H9 (cell line): Measurements from ENCODE around the gene ERC2. TPM values are rescaled to one million over a fixed set of nuclear protein-coding genes. Genes with fewer than 3 reads are reported as not detected.

Experiments
- DNase-seq: peaks from one replicate; pipeline ENCODE4 v3.0.0-alpha.2; 2017
- H2AFZ ChIP-seq: one replicate; pipeline ENCODE4 v1.6.1; 2013; ENCODE audit warnings: mild to moderate bottlenecking, low read length, control low read depth, moderate library complexity
- H2AK5ac ChIP-seq: 2 replicates; pipeline ENCODE4 v1.6.1; 2013; ENCODE audit warnings: low read length, control low read depth, mixed read lengths; ENCODE audit not compliant: insufficient read length
- H2BK120ac ChIP-seq: one replicate; pipeline ENCODE4 v1.6.1; 2013; ENCODE audit warnings: low read depth, mild to moderate bottlenecking, low read length, control low read depth, inconsistent platforms; ENCODE audit not compliant: poor library complexity, severe bottlenecking
- H2BK12ac ChIP-seq: 2 replicates; pipeline ENCODE4 v1.6.1; 2013; ENCODE audit warnings: low read length, control low read depth, mixed read lengths, low read depth; ENCODE audit not compliant: insufficient read length
- H2BK15ac ChIP-seq: 2 replicates; pipeline ENCODE4 v1.6.1; 2013; ENCODE audit warnings: low read depth, low read length, control low read depth
- H2BK20ac ChIP-seq: one replicate; pipeline ENCODE4 v1.6.1; 2013; ENCODE audit warnings: low read depth, mild to moderate bottlenecking, low read length, control low read depth, inconsistent platforms; ENCODE audit not compliant: poor library complexity, severe bottlenecking
- H2BK5ac ChIP-seq: 2 replicates; pipeline ENCODE4 v1.6.1; 2013; ENCODE audit warnings: low read length, control low read depth, mixed read lengths; ENCODE audit not compliant: insufficient read length
- H3K14ac ChIP-seq: 2 replicates; pipeline ENCODE4 v1.6.1; 2013; ENCODE audit warnings: low read length, control low read depth; ENCODE audit not compliant: insufficient read depth
- H3K18ac ChIP-seq: 2 replicates; pipeline ENCODE4 v1.6.1; 2013; ENCODE audit warnings: low read depth, mild to moderate bottlenecking, mixed read lengths, low read length, control low read depth; ENCODE audit not compliant: insufficient read length
- H3K23ac ChIP-seq: 2 replicates; pipeline ENCODE4 v1.6.1; 2013; ENCODE audit warnings: low read length, control low read depth, mixed read lengths, low read depth; ENCODE audit not compliant: insufficient read length
- H3K23me2 ChIP-seq: 2 replicates; pipeline ENCODE4 v1.6.1; 2013; ENCODE audit warnings: low read depth, mild to moderate bottlenecking, mixed read lengths, low read length, control low read depth; ENCODE audit not compliant: insufficient read length, poor library complexity, severe bottlenecking
- H3K27ac ChIP-seq: 2 replicates; pipeline ENCODE4 v1.5.1; 2013; ENCODE audit warnings: low read length, control low read depth, mixed read lengths, low read depth; ENCODE audit not compliant: insufficient read length
- H3K27me3 ChIP-seq: 2 replicates; pipeline ENCODE4 v1.6.1; 2013; ENCODE audit warnings: low read length, control low read depth, inconsistent platforms; ENCODE audit not compliant: insufficient read depth
- H3K4ac ChIP-seq: 2 replicates; pipeline ENCODE4 v1.6.1; 2013; ENCODE audit warnings: low read depth, mild to moderate bottlenecking, control low read depth, inconsistent platforms, low read length, moderate library complexity
- H3K4me1 ChIP-seq: 2 replicates; pipeline ENCODE4 v1.6.1; 2013; ENCODE audit warnings: low read length, control low read depth, inconsistent platforms; ENCODE audit not compliant: insufficient read depth
- H3K4me2 ChIP-seq: 2 replicates; pipeline ENCODE4 v1.6.1; 2013; ENCODE audit warnings: low read length, control low read depth, mixed read lengths; ENCODE audit not compliant: insufficient read length, insufficient read depth
- H3K56ac ChIP-seq: 2 replicates; pipeline ENCODE4 v1.6.1; 2013; ENCODE audit warnings: low read depth, mild to moderate bottlenecking, mixed read lengths, low read length, control low read depth; ENCODE audit not compliant: insufficient read length
- H3K79me1 ChIP-seq: 2 replicates; pipeline ENCODE4 v1.6.1; 2013; ENCODE audit warnings: low read depth, mild to moderate bottlenecking, moderate library complexity, low read length, control low read depth, inconsistent platforms; ENCODE audit not compliant: insufficient read depth, poor library complexity, severe bottlenecking
- H3K79me2 ChIP-seq: 2 replicates; pipeline ENCODE4 v1.6.1; 2013; ENCODE audit warnings: low read length, control low read depth, inconsistent platforms; ENCODE audit not compliant: insufficient read depth
- H3K9ac ChIP-seq: 2 replicates; pipeline ENCODE4 v1.6.1; 2013; ENCODE audit warnings: low read length, control low read depth, mixed read lengths; ENCODE audit not compliant: insufficient read length; ENCODE audit errors: extremely low read depth
- H3K9me3 ChIP-seq: one replicate; pipeline ENCODE4 v1.6.1; 2013; ENCODE audit warnings: low read depth, low read length, inconsistent platforms; ENCODE audit not compliant: control insufficient read depth
- H3T11ph ChIP-seq: one replicate; pipeline ENCODE4 v1.6.1; 2013; ENCODE audit warnings: mild to moderate bottlenecking, low read length, control low read depth, inconsistent platforms
- H4K20me1 ChIP-seq: one replicate; pipeline ENCODE4 v1.6.1; 2013; ENCODE audit not compliant: control insufficient read depth, insufficient read length, insufficient read depth
- H4K5ac ChIP-seq: 2 replicates; pipeline ENCODE4 v1.6.1; 2013; ENCODE audit warnings: low read depth, mild to moderate bottlenecking, mixed read lengths, low read length, control low read depth; ENCODE audit not compliant: insufficient read length
- H4K8ac ChIP-seq: replicated peaks from 2 replicates; pipeline ENCODE4 v1.6.1; 2013; ENCODE audit warnings: low read length, control low read depth, mixed read lengths, low read depth; ENCODE audit not compliant: insufficient read length
- H4K91ac ChIP-seq: 2 replicates; pipeline ENCODE4 v1.6.1; 2013; ENCODE audit warnings: low read depth, mild to moderate bottlenecking, moderate library complexity, mixed read lengths, low read length, control low read depth; ENCODE audit not compliant: insufficient read length
- H3K27ac Mint-ChIP-seq, 3 experiments: 2 replicates in 2 of 3; 3 replicates in 1 of 3; pipeline ENCODE4 v1.8.0; 2020 to 2021; ENCODE audit warnings: mixed read lengths in 3 of 3, mild to moderate bottlenecking in 1 of 3, moderate library complexity in 1 of 3
- H3K27me3 Mint-ChIP-seq: 2 replicates; pipeline ENCODE4 v1.8.0; 2021; ENCODE audit warnings: low read depth, mild to moderate bottlenecking, moderate library complexity, mixed read lengths
- H3K36me3 Mint-ChIP-seq, 3 experiments: 2 replicates in 2 of 3; 3 replicates in 1 of 3; pipeline ENCODE4 v1.8.0; 2020 to 2021; ENCODE audit warnings: low read depth in 3 of 3, mixed read lengths in 3 of 3; ENCODE audit not compliant: insufficient read depth in 1 of 3
- H3K4me1 Mint-ChIP-seq, 2 experiments: 2 replicates each; pipeline ENCODE4 v1.8.0; 2020; ENCODE audit warnings: mixed read lengths in 2 of 2
- H3K4me3 Mint-ChIP-seq, 2 experiments: 2 replicates in 1 of 2; 3 replicates in 1 of 2; pipeline ENCODE4 v1.8.0; 2020 to 2021; ENCODE audit warnings: mild to moderate bottlenecking in 2 of 2, mixed read lengths in 2 of 2, moderate library complexity in 1 of 2
- H3K9me3 Mint-ChIP-seq, 2 experiments: 2 replicates in 1 of 2; 3 replicates in 1 of 2; pipeline ENCODE4 v1.8.0; 2020; ENCODE audit warnings: mild to moderate bottlenecking in 2 of 2, mixed read lengths in 2 of 2, moderate library complexity in 1 of 2
- CTCF ChIP-seq: fragments of 200-600 bp; sonication (generic); conservative IDR thresholded peaks from 3 replicates; pipeline ENCODE4 v1.8.0; 2021; ENCODE audit warnings: antibody characterized with exemption, mild to moderate bottlenecking
- WGBS: extraction: QIAGEN DNeasy Blood & Tissue Kit; methylation state at CpG from one replicate; pipeline ENCODE4 v1.1.7; 2013; ENCODE audit warnings: missing lambda C conversion rate, low lambda C conversion rate, mixed read lengths; ENCODE audit not compliant: insufficient read length; ENCODE audit errors: extremely low coverage; 5-methylcytosine and 5-hydroxymethylcytosine counted together
- total RNA-seq: library from RNA; stranded (reverse); gene quantifications from 2 replicates; pipeline ENCODE4 v1.2.1, GENCODE V29; 2021

The ERC2 gene
- total RNA-seq, 1 experiment from 2014 or later, result 15.4 TPM

GRCh38 chr3:56383092-56383491 lies 85.2 kb downstream of the ERC2 start:
- no peak overlapping the region for H3K9ac ChIP-seq
- Mint-ChIP-seq H3K4me3 (no peak overlapping the region), H3K27ac (no peak overlapping the region), H3K4me1 (no peaks in the 10 kb centered on the region), H3K9me3 (no peaks in the 10 kb centered on the region), H3K36me3 (no peaks in the 10 kb centered on the region), H3K27me3 (no peaks in the 10 kb centered on the region)
- no peak overlapping the region for H3T11ph ChIP-seq
- no peak overlapping the region for H4K5ac ChIP-seq
- H3K14ac ChIP-seq, result no peak overlapping the region
- no peaks in the 10 kb centered on the region for H3K79me1 ChIP-seq
- H3K4me2 ChIP-seq, result no peak overlapping the region
- H2BK5ac ChIP-seq, result no peak overlapping the region
- no peak overlapping the region for H3K27ac ChIP-seq
- H3K18ac ChIP-seq, result no peak overlapping the region
- H3K4me1 ChIP-seq, result no peaks in the 10 kb centered on the region
- no peak for DNase-seq
- no peak overlapping the region for H2AFZ ChIP-seq
- H2AK5ac ChIP-seq, result no peak overlapping the region
- no peak overlapping the region for H3K4ac ChIP-seq
- whole genome bisulfite sequencing, result no CpG with 5 or more reads among the region's 3 CpGs
- H3K79me2 ChIP-seq, result no peaks in the 10 kb centered on the region
- H2BK20ac ChIP-seq, result no peak overlapping the region
- H4K91ac ChIP-seq, result no peak overlapping the region
- no peak overlapping the region for H3K56ac ChIP-seq
- no peaks in the 10 kb centered on the region for H3K9me3 ChIP-seq
- no peak for TF ChIP-seq CTCF
- no peak overlapping the region for H2BK15ac ChIP-seq
- no peak overlapping the region for H4K8ac ChIP-seq
- H2BK12ac ChIP-seq, result no peak overlapping the region
- no peaks in the 10 kb centered on the region for H4K20me1 ChIP-seq
- H3K27me3 ChIP-seq, result no peaks in the 10 kb centered on the region
- H3K23me2 ChIP-seq, result no peaks in the 10 kb centered on the region
- H2BK120ac ChIP-seq, result no peak overlapping the region
- H3K23ac ChIP-seq, result no peak overlapping the region
